IPS DF 4.7 (cell line): ENCODE data around the gene IRAK3.
A peak's percentile ranks its signal among the peaks of the same experiment; 100 is the strongest.

ENCODE experiments used
- DNase-seq: peaks from one replicate; pipeline ENCODE4 v3.0.0-alpha.2; 2013; ENCODE audit warnings: low spot score; ENCODE audit errors: extremely low read depth

Gene IRAK3

GRCh38 chr12:66252771-66253170 is 63.8 kb downstream of the IRAK3 start:
- no peak for DNase-seq

GRCh38 chr12:66255737-66256136 is 66.7 kb downstream of the IRAK3 start:
- DNase-seq = no peak

GRCh38 chr12:66258011-66258410 is 69.0 kb downstream of the IRAK3 start:
- no peak for DNase-seq

GRCh38 chr12:66262737-66263136 is 73.7 kb downstream of the IRAK3 start:
- DNase-seq = no peak

GRCh38 chr12:66268562-66268961 is 79.5 kb downstream of the IRAK3 start:
- no peak for DNase-seq

GRCh38 chr12:66269142-66269541 is 80.1 kb downstream of the IRAK3 start:
- no peak for DNase-seq

- peak; percentile 66 for DNase-seq
These were observed 80.9 kb downstream of the IRAK3 start for GRCh38 chr12:66269757-66270383.

GRCh38 chr12:66270613-66271012 is 81.6 kb downstream of the IRAK3 start:
- no peak for DNase-seq

- DNase-seq = no peak
These were observed 83.6 kb downstream of the IRAK3 start for GRCh38 chr12:66272650-66273049.

- DNase-seq = no peak
These were observed 84.1 kb downstream of the IRAK3 start for GRCh38 chr12:66273147-66273546.

- DNase-seq = no peak
These were observed 86.0 kb downstream of the IRAK3 start for GRCh38 chr12:66275040-66275439.

GRCh38 chr12:66279123-66279712 is 90.2 kb downstream of the IRAK3 start:
- no peak for DNase-seq

- DNase-seq = no peak
These were observed 91.5 kb downstream of the IRAK3 start for GRCh38 chr12:66280561-66280960.

- no peak for DNase-seq
These were observed 93.2 kb downstream of the IRAK3 start for GRCh38 chr12:66282244-66282643.

GRCh38 chr12:66287275-66287674 is 98.3 kb downstream of the IRAK3 start:
- DNase-seq = no peak

GRCh38 chr12:66288121-66288520 is 99.1 kb downstream of the IRAK3 start:
- DNase-seq = no peak

- no peak for DNase-seq
These were observed 100.5 kb downstream of the IRAK3 start for GRCh38 chr12:66289485-66289884.

GRCh38 chr12:66290716-66291200 is 101.7 kb downstream of the IRAK3 start:
- DNase-seq = no peak

GRCh38 chr12:66296176-66296683 is 107.2 kb downstream of the IRAK3 start:
- DNase-seq = no peak

GRCh38 chr12:66297080-66297479 is 108.1 kb downstream of the IRAK3 start:
- no peak for DNase-seq

- DNase-seq = no peak
These were observed 108.9 kb downstream of the IRAK3 start for GRCh38 chr12:66297923-66298322.

GRCh38 chr12:66301944-66302826 is 113.2 kb downstream of the IRAK3 start, which contains the start of gene HELB:
TSS of gene HELB (plus strand) at chr12:66302493. CDS start at chr12:66302604, 111 bp downstream.
- peak; percentile 93 for DNase-seq
